Measurements from ENCODE around the gene IGFBP7. TPM values are rescaled to one million over a fixed set of nuclear protein-coding genes. Genes with fewer than 3 reads are reported as not detected.

Gene IGFBP7
- total and polyA plus RNA-seq, 10 of the 15 experiments (the other 5 are each of a cell fraction or from before 2014, with no cell fraction given), result 0.69 to 1.9 (median 1.4) TPM; not detected in 5

GRCh38 chr4:57129477-57129876, 19.3 kb upstream of the IGFBP7 start:
- WGBS (ENCODE audit: insufficient coverage, insufficient replicate concordance, low lambda C conversion rate, missing lambda C conversion rate), result 7% methylated on average over 1 of the region's 1 CpG
- no peaks in the 10 kb centered on the region for H3K4me1 ChIP-seq (ENCODE audit: control insufficient read depth, insufficient read depth, low read length)
- intact Hi-C loops (cut with micrococcal nuclease; ENCODE audit: unreplicated experiment) (no loop called here), in situ Hi-C loops (cut with MboI) (loop anchor here (10.0 kb wide), 1 partner anchor 65 kb away; no protein-coding TSS in a partner anchor)
- SMC1A ChIA-PET (ENCODE audit: uncharacterized antibody, unreplicated experiment), result no interaction called here
- FAIRE-seq (no peak), ATAC-seq (no peak), DNase-seq (ENCODE audit: low read depth, low spot score) (no peak)
- POLR2A ChIA-PET, result no interaction called here
- CTCF ChIA-PET, result no interaction called here
- no peaks in the 10 kb centered on the region for H4K20me1 ChIP-seq (ENCODE audit: control insufficient read depth, insufficient read depth)
- no peak overlapping the region for H2AFZ ChIP-seq (ENCODE audit: control insufficient read depth, low read depth, low read length)
- no peak overlapping the region for H3K9ac ChIP-seq (ENCODE audit: control insufficient read depth, insufficient read depth, low read length)
- no peak for TF ChIP-seq ZNF24 (IDR thresholded peaks at IDR 0.05)
- no peak for TF ChIP-seq SPI1 (IDR thresholded peaks at IDR 0.05; ENCODE audit: borderline replicate concordance, insufficient read depth, low read depth, low read length)
- no peak for TF ChIP-seq WRNIP1 (IDR thresholded peaks at IDR 0.05; ENCODE audit: borderline replicate concordance, low read depth, low read length)
- TF ChIP-seq TCF12 (IDR thresholded peaks at IDR 0.05; ENCODE audit: low read depth, low read length), result no peak
- TF ChIP-seq, protein P1, sequence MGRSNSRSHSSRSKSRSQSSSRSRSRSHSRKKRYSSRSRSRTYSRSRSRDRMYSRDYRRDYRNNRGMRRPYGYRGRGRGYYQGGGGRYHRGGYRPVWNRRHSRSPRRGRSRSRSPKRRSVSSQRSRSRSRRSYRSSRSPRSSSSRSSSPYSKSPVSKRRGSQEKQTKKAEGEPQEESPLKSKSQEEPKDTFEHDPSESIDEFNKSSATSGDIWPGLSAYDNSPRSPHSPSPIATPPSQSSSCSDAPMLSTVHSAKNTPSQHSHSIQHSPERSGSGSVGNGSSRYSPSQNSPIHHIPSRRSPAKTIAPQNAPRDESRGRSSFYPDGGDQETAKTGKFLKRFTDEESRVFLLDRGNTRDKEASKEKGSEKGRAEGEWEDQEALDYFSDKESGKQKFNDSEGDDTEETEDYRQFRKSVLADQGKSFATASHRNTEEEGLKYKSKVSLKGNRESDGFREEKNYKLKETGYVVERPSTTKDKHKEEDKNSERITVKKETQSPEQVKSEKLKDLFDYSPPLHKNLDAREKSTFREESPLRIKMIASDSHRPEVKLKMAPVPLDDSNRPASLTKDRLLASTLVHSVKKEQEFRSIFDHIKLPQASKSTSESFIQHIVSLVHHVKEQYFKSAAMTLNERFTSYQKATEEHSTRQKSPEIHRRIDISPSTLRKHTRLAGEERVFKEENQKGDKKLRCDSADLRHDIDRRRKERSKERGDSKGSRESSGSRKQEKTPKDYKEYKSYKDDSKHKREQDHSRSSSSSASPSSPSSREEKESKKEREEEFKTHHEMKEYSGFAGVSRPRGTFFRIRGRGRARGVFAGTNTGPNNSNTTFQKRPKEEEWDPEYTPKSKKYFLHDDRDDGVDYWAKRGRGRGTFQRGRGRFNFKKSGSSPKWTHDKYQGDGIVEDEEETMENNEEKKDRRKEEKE (IDR thresholded peaks at IDR 0.05), result no peak
- TF ChIP-seq CEBPB (IDR thresholded peaks at IDR 0.05; ENCODE audit: borderline replicate concordance in 1 of 2, low read depth in 2 of 2, low read length in 2 of 2), result no peak
- TF ChIP-seq MXI1 (IDR thresholded peaks at IDR 0.05; ENCODE audit: low read depth, low read length), result no peak
- no peak for TF ChIP-seq SP1 (IDR thresholded peaks at IDR 0.05; ENCODE audit: low read depth, low read length)
- TF ChIP-seq NR2C2 (IDR thresholded peaks at IDR 0.05; ENCODE audit: borderline replicate concordance, control insufficient read depth, insufficient read length, low read depth), result no peak
- no peak for TF ChIP-seq ZNF217 (IDR thresholded peaks at IDR 0.05)
- TF ChIP-seq RFX5 (IDR thresholded peaks at IDR 0.05; ENCODE audit: low read depth, low read length), result no peak
- no peak for TF ChIP-seq FOS (IDR thresholded peaks at IDR 0.05; ENCODE audit: borderline replicate concordance, extremely low read depth, insufficient read length)
- TF ChIP-seq MEF2B (IDR thresholded peaks at IDR 0.05; ENCODE audit: partially characterized antibody, poor library complexity, severe bottlenecking), result no peak
- no peak for TF ChIP-seq ZNF274 (IDR thresholded peaks at IDR 0.05; ENCODE audit: insufficient read depth, insufficient read length)
- TF ChIP-seq CHD1 (IDR thresholded peaks at IDR 0.05; ENCODE audit: low read depth, low read length), result no peak
- TF ChIP-seq, protein P2, sequence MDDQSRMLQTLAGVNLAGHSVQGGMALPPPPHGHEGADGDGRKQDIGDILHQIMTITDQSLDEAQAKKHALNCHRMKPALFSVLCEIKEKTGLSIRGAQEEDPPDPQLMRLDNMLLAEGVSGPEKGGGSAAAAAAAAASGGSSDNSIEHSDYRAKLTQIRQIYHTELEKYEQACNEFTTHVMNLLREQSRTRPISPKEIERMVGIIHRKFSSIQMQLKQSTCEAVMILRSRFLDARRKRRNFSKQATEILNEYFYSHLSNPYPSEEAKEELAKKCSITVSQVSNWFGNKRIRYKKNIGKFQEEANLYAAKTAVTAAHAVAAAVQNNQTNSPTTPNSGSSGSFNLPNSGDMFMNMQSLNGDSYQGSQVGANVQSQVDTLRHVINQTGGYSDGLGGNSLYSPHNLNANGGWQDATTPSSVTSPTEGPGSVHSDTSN (IDR thresholded peaks at IDR 0.05; ENCODE audit: insufficient replicate concordance, low read depth, low read length), result no peak
- no peaks in the 10 kb centered on the region for H3K79me2 ChIP-seq (ENCODE audit: control insufficient read depth, insufficient read depth, low read length)
- no peak overlapping the region for H3K4me3 ChIP-seq
- no peaks in the 10 kb centered on the region; a peak in 2 of 4 replicates for H3K27me3 ChIP-seq (replicated peaks in 1 of 2; ENCODE audit: control insufficient read depth in 2 of 2, insufficient read depth in 2 of 2, low read length in 1 of 2)
- no peak overlapping the region for H3K4me2 ChIP-seq (ENCODE audit: control insufficient read depth, insufficient read depth)
- no peaks in the 10 kb centered on the region for H3K36me3 ChIP-seq (ENCODE audit: control insufficient read depth in 2 of 2, insufficient read depth in 2 of 2, low read length in 1 of 2)
- H3K9me3 ChIP-seq (replicated peaks; ENCODE audit: control insufficient read depth, insufficient read depth, low read length), result no peaks in the 10 kb centered on the region; the same call in 2 of the 3 replicates
- BruUV-seq (replicated peaks), result no TSS peak
- RAD21 ChIA-PET (ENCODE audit: unreplicated experiment), result no interaction called here
- no peak overlapping the region for H3K27ac ChIP-seq (ENCODE audit: control insufficient read depth, insufficient read depth)

Measured in GM12878 (cell line).